H9 (cell line): ENCODE data around the gene CDKN2D. TPM values are rescaled to one million over a fixed set of nuclear protein-coding genes. Genes with fewer than 3 reads are reported as not detected.

Experiments
- DNase-seq: peaks from one replicate; pipeline ENCODE4 v3.0.0-alpha.2; 2017
- H2AFZ ChIP-seq: one replicate; pipeline ENCODE4 v1.6.1; 2013; ENCODE audit warnings: mild to moderate bottlenecking, low read length, control low read depth, moderate library complexity
- H2AK5ac ChIP-seq: 2 replicates; pipeline ENCODE4 v1.6.1; 2013; ENCODE audit warnings: low read length, control low read depth, mixed read lengths; ENCODE audit not compliant: insufficient read length
- H2BK120ac ChIP-seq: one replicate; pipeline ENCODE4 v1.6.1; 2013; ENCODE audit warnings: low read depth, mild to moderate bottlenecking, low read length, control low read depth, inconsistent platforms; ENCODE audit not compliant: poor library complexity, severe bottlenecking
- H2BK12ac ChIP-seq: 2 replicates; pipeline ENCODE4 v1.6.1; 2013; ENCODE audit warnings: low read length, control low read depth, mixed read lengths, low read depth; ENCODE audit not compliant: insufficient read length
- H2BK15ac ChIP-seq: 2 replicates; pipeline ENCODE4 v1.6.1; 2013; ENCODE audit warnings: low read depth, low read length, control low read depth
- H2BK20ac ChIP-seq: one replicate; pipeline ENCODE4 v1.6.1; 2013; ENCODE audit warnings: low read depth, mild to moderate bottlenecking, low read length, control low read depth, inconsistent platforms; ENCODE audit not compliant: poor library complexity, severe bottlenecking
- H2BK5ac ChIP-seq: 2 replicates; pipeline ENCODE4 v1.6.1; 2013; ENCODE audit warnings: low read length, control low read depth, mixed read lengths; ENCODE audit not compliant: insufficient read length
- H3K14ac ChIP-seq: 2 replicates; pipeline ENCODE4 v1.6.1; 2013; ENCODE audit warnings: low read length, control low read depth; ENCODE audit not compliant: insufficient read depth
- H3K18ac ChIP-seq: 2 replicates; pipeline ENCODE4 v1.6.1; 2013; ENCODE audit warnings: low read depth, mild to moderate bottlenecking, mixed read lengths, low read length, control low read depth; ENCODE audit not compliant: insufficient read length
- H3K23ac ChIP-seq: 2 replicates; pipeline ENCODE4 v1.6.1; 2013; ENCODE audit warnings: low read length, control low read depth, mixed read lengths, low read depth; ENCODE audit not compliant: insufficient read length
- H3K23me2 ChIP-seq: 2 replicates; pipeline ENCODE4 v1.6.1; 2013; ENCODE audit warnings: low read depth, mild to moderate bottlenecking, mixed read lengths, low read length, control low read depth; ENCODE audit not compliant: insufficient read length, poor library complexity, severe bottlenecking
- H3K27ac ChIP-seq: 2 replicates; pipeline ENCODE4 v1.5.1; 2013; ENCODE audit warnings: low read length, control low read depth, mixed read lengths, low read depth; ENCODE audit not compliant: insufficient read length
- H3K27me3 ChIP-seq: 2 replicates; pipeline ENCODE4 v1.6.1; 2013; ENCODE audit warnings: low read length, control low read depth, inconsistent platforms; ENCODE audit not compliant: insufficient read depth
- H3K4ac ChIP-seq: 2 replicates; pipeline ENCODE4 v1.6.1; 2013; ENCODE audit warnings: low read depth, mild to moderate bottlenecking, control low read depth, inconsistent platforms, low read length, moderate library complexity
- H3K4me1 ChIP-seq: 2 replicates; pipeline ENCODE4 v1.6.1; 2013; ENCODE audit warnings: low read length, control low read depth, inconsistent platforms; ENCODE audit not compliant: insufficient read depth
- H3K4me2 ChIP-seq: 2 replicates; pipeline ENCODE4 v1.6.1; 2013; ENCODE audit warnings: low read length, control low read depth, mixed read lengths; ENCODE audit not compliant: insufficient read length, insufficient read depth
- H3K56ac ChIP-seq: 2 replicates; pipeline ENCODE4 v1.6.1; 2013; ENCODE audit warnings: low read depth, mild to moderate bottlenecking, mixed read lengths, low read length, control low read depth; ENCODE audit not compliant: insufficient read length
- H3K79me1 ChIP-seq: 2 replicates; pipeline ENCODE4 v1.6.1; 2013; ENCODE audit warnings: low read depth, mild to moderate bottlenecking, moderate library complexity, low read length, control low read depth, inconsistent platforms; ENCODE audit not compliant: insufficient read depth, poor library complexity, severe bottlenecking
- H3K79me2 ChIP-seq: 2 replicates; pipeline ENCODE4 v1.6.1; 2013; ENCODE audit warnings: low read length, control low read depth, inconsistent platforms; ENCODE audit not compliant: insufficient read depth
- H3K9ac ChIP-seq: 2 replicates; pipeline ENCODE4 v1.6.1; 2013; ENCODE audit warnings: low read length, control low read depth, mixed read lengths; ENCODE audit not compliant: insufficient read length; ENCODE audit errors: extremely low read depth
- H3K9me3 ChIP-seq: one replicate; pipeline ENCODE4 v1.6.1; 2013; ENCODE audit warnings: low read depth, low read length, inconsistent platforms; ENCODE audit not compliant: control insufficient read depth
- H3T11ph ChIP-seq: one replicate; pipeline ENCODE4 v1.6.1; 2013; ENCODE audit warnings: mild to moderate bottlenecking, low read length, control low read depth, inconsistent platforms
- H4K20me1 ChIP-seq: one replicate; pipeline ENCODE4 v1.6.1; 2013; ENCODE audit not compliant: control insufficient read depth, insufficient read length, insufficient read depth
- H4K5ac ChIP-seq: 2 replicates; pipeline ENCODE4 v1.6.1; 2013; ENCODE audit warnings: low read depth, mild to moderate bottlenecking, mixed read lengths, low read length, control low read depth; ENCODE audit not compliant: insufficient read length
- H4K8ac ChIP-seq: replicated peaks from 2 replicates; pipeline ENCODE4 v1.6.1; 2013; ENCODE audit warnings: low read length, control low read depth, mixed read lengths, low read depth; ENCODE audit not compliant: insufficient read length
- H4K91ac ChIP-seq: 2 replicates; pipeline ENCODE4 v1.6.1; 2013; ENCODE audit warnings: low read depth, mild to moderate bottlenecking, moderate library complexity, mixed read lengths, low read length, control low read depth; ENCODE audit not compliant: insufficient read length
- H3K27ac Mint-ChIP-seq, 3 experiments: 2 replicates in 2 of 3; 3 replicates in 1 of 3; pipeline ENCODE4 v1.8.0; 2020 to 2021; ENCODE audit warnings: mixed read lengths in 3 of 3, mild to moderate bottlenecking in 1 of 3, moderate library complexity in 1 of 3
- H3K27me3 Mint-ChIP-seq: 2 replicates; pipeline ENCODE4 v1.8.0; 2021; ENCODE audit warnings: low read depth, mild to moderate bottlenecking, moderate library complexity, mixed read lengths
- H3K36me3 Mint-ChIP-seq, 3 experiments: 2 replicates in 2 of 3; 3 replicates in 1 of 3; pipeline ENCODE4 v1.8.0; 2020 to 2021; ENCODE audit warnings: low read depth in 3 of 3, mixed read lengths in 3 of 3; ENCODE audit not compliant: insufficient read depth in 1 of 3
- H3K4me1 Mint-ChIP-seq, 2 experiments: 2 replicates each; pipeline ENCODE4 v1.8.0; 2020; ENCODE audit warnings: mixed read lengths in 2 of 2
- H3K4me3 Mint-ChIP-seq, 2 experiments: 2 replicates in 1 of 2; 3 replicates in 1 of 2; pipeline ENCODE4 v1.8.0; 2020 to 2021; ENCODE audit warnings: mild to moderate bottlenecking in 2 of 2, mixed read lengths in 2 of 2, moderate library complexity in 1 of 2
- H3K9me3 Mint-ChIP-seq, 2 experiments: 2 replicates in 1 of 2; 3 replicates in 1 of 2; pipeline ENCODE4 v1.8.0; 2020; ENCODE audit warnings: mild to moderate bottlenecking in 2 of 2, mixed read lengths in 2 of 2, moderate library complexity in 1 of 2
- CTCF ChIP-seq: fragments of 200-600 bp; sonication (generic); conservative IDR thresholded peaks from 3 replicates; pipeline ENCODE4 v1.8.0; 2021; ENCODE audit warnings: antibody characterized with exemption, mild to moderate bottlenecking
- WGBS: extraction: QIAGEN DNeasy Blood & Tissue Kit; methylation state at CpG from one replicate; pipeline ENCODE4 v1.1.7; 2013; ENCODE audit warnings: missing lambda C conversion rate, low lambda C conversion rate, mixed read lengths; ENCODE audit not compliant: insufficient read length; ENCODE audit errors: extremely low coverage; 5-methylcytosine and 5-hydroxymethylcytosine counted together
- total RNA-seq: library from RNA; stranded (reverse); gene quantifications from 2 replicates; pipeline ENCODE4 v1.2.1, GENCODE V29; 2021

CDKN2D gene
- total RNA-seq, 1 experiment from 2014 or later: 2.8 TPM

- no peak for TF ChIP-seq CTCF
- H2AK5ac ChIP-seq: no peak overlapping the region
- no peak overlapping the region for H3K4me2 ChIP-seq
- no peak for DNase-seq
- Mint-ChIP-seq H3K4me1 (peaks cover 2 to 9% of the 10 kb centered on the region in 2 experiments; a peak in 1 of 4 replicates), H3K36me3 (peaks cover 32 to 65% (median 58%) of the 10 kb centered on the region in 3 experiments; a peak in 6 of 7 replicates), H3K27me3 (no peaks in the 10 kb centered on the region), H3K4me3 (0 out of 5 replicates have a peak overlapping the region, but pooled peaks of 1 of the 2 experiments have one; percentile 32), H3K9me3 (no peaks in the 10 kb centered on the region), H3K27ac (no peak overlapping the region)
- no peaks in the 10 kb centered on the region for H3K9me3 ChIP-seq
- no peak overlapping the region for H3K4ac ChIP-seq
- H4K5ac ChIP-seq: no peak overlapping the region
- H3K4me1 ChIP-seq: no peaks in the 10 kb centered on the region
- no peaks in the 10 kb centered on the region for H3K79me1 ChIP-seq
- no peak overlapping the region for H2BK12ac ChIP-seq
- no peak overlapping the region for H3K23ac ChIP-seq
- H4K20me1 ChIP-seq: no peaks in the 10 kb centered on the region
- H2BK20ac ChIP-seq: no peak overlapping the region
- H3K27me3 ChIP-seq: no peaks in the 10 kb centered on the region
- H3K14ac ChIP-seq: no peak overlapping the region
- H4K91ac ChIP-seq: no peak overlapping the region
- no peak overlapping the region for H4K8ac ChIP-seq
- H2AFZ ChIP-seq: no peak overlapping the region
- no peak overlapping the region for H3K18ac ChIP-seq
- no peak overlapping the region for H2BK5ac ChIP-seq
- no peak overlapping the region for H3K9ac ChIP-seq
- H3K23me2 ChIP-seq: no peaks in the 10 kb centered on the region
- H3T11ph ChIP-seq: no peak overlapping the region
- H3K79me2 ChIP-seq: no peaks in the 10 kb centered on the region
- H2BK15ac ChIP-seq: no peak overlapping the region
- no peak overlapping the region for H3K27ac ChIP-seq
- no CpG with 5 or more reads among the region's 18 CpGs for WGBS
- no peak overlapping the region for H2BK120ac ChIP-seq
- no peak overlapping the region for H3K56ac ChIP-seq
Measured at GRCh38 chr19:10548746-10549276, 20.0 kb downstream of the CDKN2D start.
